ENCODE results near the gene TRAF3. TPM values are rescaled to one million over a fixed set of nuclear protein-coding genes. Genes with fewer than 3 reads are reported as not detected.

The TRAF3 gene
- total and polyA plus RNA-seq, 4 donors, result 2.1 to 12.0 (median 5.2) TPM

DNA sequence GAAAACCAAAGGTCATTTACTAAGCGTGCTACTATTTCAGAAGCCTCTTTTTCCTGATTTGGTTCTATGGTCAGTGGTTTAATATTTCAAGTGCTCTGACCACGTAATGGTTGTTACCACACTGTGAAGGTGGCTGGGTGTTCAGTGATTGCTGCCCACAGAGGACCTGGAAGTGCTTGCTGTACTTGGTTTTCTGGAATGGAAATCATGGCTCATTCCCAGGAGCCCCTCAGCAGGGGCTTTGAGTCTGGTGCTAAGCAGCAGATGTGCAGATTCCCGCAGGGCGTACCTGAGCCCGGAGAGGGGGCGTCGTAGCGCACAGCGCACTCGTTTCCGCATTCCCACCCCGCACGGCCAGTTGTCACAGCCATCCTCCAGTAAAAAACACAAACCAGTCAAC lies 50.5 kb downstream of the TRAF3 start:
- H3K27ac ChIP-seq (ENCODE audit: low read depth in 1 of 2, low read length in 2 of 2), result no peak overlapping the region
- no peak for DNase-seq (ENCODE audit: low spot score)

DNA sequence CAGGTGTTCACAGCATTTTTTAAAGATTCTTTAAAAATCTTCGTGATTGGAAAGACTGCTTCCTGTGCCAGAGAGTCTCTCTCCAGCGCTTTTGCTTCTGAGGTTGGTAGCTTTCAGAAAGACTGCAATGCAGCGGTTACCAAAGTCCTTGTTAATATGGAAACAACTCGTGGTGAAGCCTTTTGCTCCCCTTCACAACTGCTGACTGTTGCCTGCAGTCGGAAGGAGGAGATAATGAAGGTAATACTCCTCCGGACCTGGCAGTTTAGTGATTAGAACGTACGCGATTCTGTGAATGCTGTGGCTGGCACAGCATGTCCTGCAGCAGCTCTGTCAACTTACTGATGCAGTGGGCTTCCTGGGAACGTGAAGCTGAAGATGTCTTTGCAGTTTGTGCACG lies 50.9 kb downstream of the TRAF3 start:
- DNase-seq (ENCODE audit: low spot score), result no peak
- Histone ChIP-seq H3K4me1 (ENCODE audit: control insufficient read depth in 4 of 4, insufficient read depth in 4 of 4, low read length in 3 of 4) (peaks cover 3 to 15% (median 8%) of the 10 kb centered on the region in 4 donors), H3K9me3 (ENCODE audit: control insufficient read depth in 4 of 4, low read length in 3 of 4) (no peaks in the 10 kb centered on the region), H3K27me3 (ENCODE audit: control insufficient read depth in 4 of 4, insufficient read depth in 4 of 4, low read length in 3 of 4) (no peaks in the 10 kb centered on the region), H3K36me3 (ENCODE audit: control insufficient read depth in 4 of 4, insufficient read depth in 3 of 4, low read depth in 1 of 4, low read length in 3 of 4) (no peaks in the 10 kb centered on the region), H3K9ac (ENCODE audit: low read depth in 1 of 2, low read length in 2 of 2) (no peak overlapping the region), H3K4me3 (ENCODE audit: low read depth in 1 of 3, low read length in 3 of 3) (no peak overlapping the region), H3K27ac (ENCODE audit: low read depth in 1 of 2, low read length in 2 of 2) (no peak overlapping the region)
- TF ChIP-seq HNF4A (conservative IDR thresholded peaks at IDR 0.05) (no peak), FOXA2 (IDR thresholded peaks at IDR 0.05) (no peak), SP1 (IDR thresholded peaks at IDR 0.05) (no peak), NR2F2 (IDR thresholded peaks at IDR 0.05) (no peak), EGR1 (IDR thresholded peaks at IDR 0.05; ENCODE audit: low read depth in 2 of 2) (no peak), FOXA1 (IDR thresholded peaks at IDR 0.05) (no peak), RXRA (IDR thresholded peaks at IDR 0.05) (no peak), JUND (IDR thresholded peaks at IDR 0.05) (no peak), RAD21 (IDR thresholded peaks at IDR 0.05) (no peak)
- TF ChIP-seq, protein P1, sequence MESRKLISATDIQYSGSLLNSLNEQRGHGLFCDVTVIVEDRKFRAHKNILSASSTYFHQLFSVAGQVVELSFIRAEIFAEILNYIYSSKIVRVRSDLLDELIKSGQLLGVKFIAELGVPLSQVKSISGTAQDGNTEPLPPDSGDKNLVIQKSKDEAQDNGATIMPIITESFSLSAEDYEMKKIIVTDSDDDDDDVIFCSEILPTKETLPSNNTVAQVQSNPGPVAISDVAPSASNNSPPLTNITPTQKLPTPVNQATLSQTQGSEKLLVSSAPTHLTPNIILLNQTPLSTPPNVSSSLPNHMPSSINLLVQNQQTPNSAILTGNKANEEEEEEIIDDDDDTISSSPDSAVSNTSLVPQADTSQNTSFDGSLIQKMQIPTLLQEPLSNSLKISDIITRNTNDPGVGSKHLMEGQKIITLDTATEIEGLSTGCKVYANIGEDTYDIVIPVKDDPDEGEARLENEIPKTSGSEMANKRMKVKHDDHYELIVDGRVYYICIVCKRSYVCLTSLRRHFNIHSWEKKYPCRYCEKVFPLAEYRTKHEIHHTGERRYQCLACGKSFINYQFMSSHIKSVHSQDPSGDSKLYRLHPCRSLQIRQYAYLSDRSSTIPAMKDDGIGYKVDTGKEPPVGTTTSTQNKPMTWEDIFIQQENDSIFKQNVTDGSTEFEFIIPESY (IDR thresholded peaks at IDR 0.05), result no peak
- TF ChIP-seq, protein P2, sequence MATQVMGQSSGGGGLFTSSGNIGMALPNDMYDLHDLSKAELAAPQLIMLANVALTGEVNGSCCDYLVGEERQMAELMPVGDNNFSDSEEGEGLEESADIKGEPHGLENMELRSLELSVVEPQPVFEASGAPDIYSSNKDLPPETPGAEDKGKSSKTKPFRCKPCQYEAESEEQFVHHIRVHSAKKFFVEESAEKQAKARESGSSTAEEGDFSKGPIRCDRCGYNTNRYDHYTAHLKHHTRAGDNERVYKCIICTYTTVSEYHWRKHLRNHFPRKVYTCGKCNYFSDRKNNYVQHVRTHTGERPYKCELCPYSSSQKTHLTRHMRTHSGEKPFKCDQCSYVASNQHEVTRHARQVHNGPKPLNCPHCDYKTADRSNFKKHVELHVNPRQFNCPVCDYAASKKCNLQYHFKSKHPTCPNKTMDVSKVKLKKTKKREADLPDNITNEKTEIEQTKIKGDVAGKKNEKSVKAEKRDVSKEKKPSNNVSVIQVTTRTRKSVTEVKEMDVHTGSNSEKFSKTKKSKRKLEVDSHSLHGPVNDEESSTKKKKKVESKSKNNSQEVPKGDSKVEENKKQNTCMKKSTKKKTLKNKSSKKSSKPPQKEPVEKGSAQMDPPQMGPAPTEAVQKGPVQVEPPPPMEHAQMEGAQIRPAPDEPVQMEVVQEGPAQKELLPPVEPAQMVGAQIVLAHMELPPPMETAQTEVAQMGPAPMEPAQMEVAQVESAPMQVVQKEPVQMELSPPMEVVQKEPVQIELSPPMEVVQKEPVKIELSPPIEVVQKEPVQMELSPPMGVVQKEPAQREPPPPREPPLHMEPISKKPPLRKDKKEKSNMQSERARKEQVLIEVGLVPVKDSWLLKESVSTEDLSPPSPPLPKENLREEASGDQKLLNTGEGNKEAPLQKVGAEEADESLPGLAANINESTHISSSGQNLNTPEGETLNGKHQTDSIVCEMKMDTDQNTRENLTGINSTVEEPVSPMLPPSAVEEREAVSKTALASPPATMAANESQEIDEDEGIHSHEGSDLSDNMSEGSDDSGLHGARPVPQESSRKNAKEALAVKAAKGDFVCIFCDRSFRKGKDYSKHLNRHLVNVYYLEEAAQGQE (IDR thresholded peaks at IDR 0.05), result no peak
- TF ChIP-seq, protein P3, sequence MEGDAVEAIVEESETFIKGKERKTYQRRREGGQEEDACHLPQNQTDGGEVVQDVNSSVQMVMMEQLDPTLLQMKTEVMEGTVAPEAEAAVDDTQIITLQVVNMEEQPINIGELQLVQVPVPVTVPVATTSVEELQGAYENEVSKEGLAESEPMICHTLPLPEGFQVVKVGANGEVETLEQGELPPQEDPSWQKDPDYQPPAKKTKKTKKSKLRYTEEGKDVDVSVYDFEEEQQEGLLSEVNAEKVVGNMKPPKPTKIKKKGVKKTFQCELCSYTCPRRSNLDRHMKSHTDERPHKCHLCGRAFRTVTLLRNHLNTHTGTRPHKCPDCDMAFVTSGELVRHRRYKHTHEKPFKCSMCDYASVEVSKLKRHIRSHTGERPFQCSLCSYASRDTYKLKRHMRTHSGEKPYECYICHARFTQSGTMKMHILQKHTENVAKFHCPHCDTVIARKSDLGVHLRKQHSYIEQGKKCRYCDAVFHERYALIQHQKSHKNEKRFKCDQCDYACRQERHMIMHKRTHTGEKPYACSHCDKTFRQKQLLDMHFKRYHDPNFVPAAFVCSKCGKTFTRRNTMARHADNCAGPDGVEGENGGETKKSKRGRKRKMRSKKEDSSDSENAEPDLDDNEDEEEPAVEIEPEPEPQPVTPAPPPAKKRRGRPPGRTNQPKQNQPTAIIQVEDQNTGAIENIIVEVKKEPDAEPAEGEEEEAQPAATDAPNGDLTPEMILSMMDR (IDR thresholded peaks at IDR 0.05; ENCODE audit: low read depth, low read length, missing input control), result no peak
- TF ChIP-seq, protein P4, sequence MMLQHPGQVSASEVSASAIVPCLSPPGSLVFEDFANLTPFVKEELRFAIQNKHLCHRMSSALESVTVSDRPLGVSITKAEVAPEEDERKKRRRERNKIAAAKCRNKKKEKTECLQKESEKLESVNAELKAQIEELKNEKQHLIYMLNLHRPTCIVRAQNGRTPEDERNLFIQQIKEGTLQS (IDR thresholded peaks at IDR 0.05), result no peak
- WGBS, result 81% methylated on average over 11 of the region's 11 CpGs

More for the DNA sequence above, 50.5 kb downstream of the TRAF3 start:
- H3K36me3 ChIP-seq (ENCODE audit: control insufficient read depth in 4 of 4, insufficient read depth in 3 of 4, low read depth in 1 of 4, low read length in 3 of 4), result no peaks in the 10 kb centered on the region
- peaks cover 3 to 15% (median 8%) of the 10 kb centered on the region in 4 donors for H3K4me1 ChIP-seq (ENCODE audit: control insufficient read depth in 4 of 4, insufficient read depth in 4 of 4, low read length in 3 of 4)
- H3K27me3 ChIP-seq (ENCODE audit: control insufficient read depth in 4 of 4, insufficient read depth in 4 of 4, low read length in 3 of 4), result no peaks in the 10 kb centered on the region
- no peaks in the 10 kb centered on the region for H3K9me3 ChIP-seq (ENCODE audit: control insufficient read depth in 4 of 4, low read length in 3 of 4)
- TF ChIP-seq, protein P3 (IDR thresholded peaks at IDR 0.05; ENCODE audit: low read depth, low read length, missing input control), result no peak
- no peak for TF ChIP-seq TAF1 (conservative IDR thresholded peaks at IDR 0.05)
- TF ChIP-seq FOXA1 (IDR thresholded peaks at IDR 0.05), result no peak
- no peak overlapping the region for H3K9ac ChIP-seq (ENCODE audit: low read depth in 1 of 2, low read length in 2 of 2)
- H3K4me3 ChIP-seq (ENCODE audit: low read depth in 1 of 3, low read length in 3 of 3), result no peak overlapping the region
- WGBS, result 85% methylated on average over 13 of the region's 13 CpGs

All from liver (tissue), 9 donors.